ENCODE data around the gene KLF6. TPM values are rescaled to one million over a fixed set of nuclear protein-coding genes. Genes with fewer than 3 reads are reported as not detected.

Gene KLF6
- total RNA-seq, 4 donors from 2014 or later: 140 to 304 (median 291) TPM

- intact Hi-C loops (cut with DNase I; ENCODE audit: low total_unique reads) (loop anchor here (10.0 kb wide), 2 partner anchors 175 to 525 kb away; no protein-coding TSS in a partner anchor), in situ Hi-C loops (cut with MboI; ENCODE audit: low pct_ligation_motif_present in 1 of 4, low pct_unique_long_range_greater_than_20kb in 1 of 4, low sequenced_read_pairs in 3 of 4) (loop anchor here in 1 of 4 donors (25.0 kb wide), 1 partner anchor 307 kb away; no protein-coding TSS in a partner anchor)
Measured at GRCh38 chr10:3769556-3769955, 15.5 kb downstream of the KLF6 start.

GRCh38 chr10:3766046-3766756 is 18.8 kb downstream of the KLF6 start:
- Histone ChIP-seq H3K27ac (no peak overlapping the region), H3K4me1 (peaks cover 5 to 28% (median 13%) of the 10 kb centered on the region in 4 donors), H3K4me3 (no peak overlapping the region), H3K9me3 (no peaks in the 10 kb centered on the region), H3K36me3 (no peaks in the 10 kb centered on the region), H3K27me3 (no peaks in the 10 kb centered on the region)
- WGBS, 2 donors (ENCODE audit: low coverage in 1 of 2): 67 to 70% methylated on average over 12 to 17 of the region's 17 CpGs
- no peak for DNase-seq
- intact Hi-C loops (cut with DNase I; ENCODE audit: low total_unique reads): loop anchor here (10.0 kb wide), 2 partner anchors 171 to 521 kb away; no protein-coding TSS in a partner anchor
- TF ChIP-seq CTCF (IDR thresholded peaks at IDR 0.05) (no peak), EP300 (IDR thresholded peaks at IDR 0.05; ENCODE audit: low read depth) (no peak), POLR2AphosphoS5 (IDR thresholded peaks at IDR 0.05) (no peak), POLR2A (IDR thresholded peaks at IDR 0.05) (no peak)
- in situ Hi-C loops (cut with MboI; ENCODE audit: low pct_ligation_motif_present in 1 of 4, low pct_unique_long_range_greater_than_20kb in 1 of 4, low sequenced_read_pairs in 3 of 4): loop anchor here in 1 of 4 donors (25.0 kb wide), 1 partner anchor 304 kb away; no protein-coding TSS in a partner anchor

More at GRCh38 chr10:3769556-3769955, 15.5 kb downstream of the KLF6 start:
- TF ChIP-seq EP300 (IDR thresholded peaks at IDR 0.05; ENCODE audit: low read depth) (no peak), POLR2AphosphoS5 (IDR thresholded peaks at IDR 0.05) (no peak), CTCF (IDR thresholded peaks at IDR 0.05) (no peak), POLR2A (IDR thresholded peaks at IDR 0.05) (no peak)
- no peak for DNase-seq
- H3K4me1 ChIP-seq: peaks cover under 1 to 14% (median 6%) of the 10 kb centered on the region in 4 donors
- H3K4me3 ChIP-seq: no peak overlapping the region
- H3K36me3 ChIP-seq: no peaks in the 10 kb centered on the region
- H3K27me3 ChIP-seq: no peaks in the 10 kb centered on the region
- 63 to 67% methylated on average over 3 to 4 of the region's 4 CpGs for WGBS, 2 donors (ENCODE audit: low coverage in 1 of 2)
- no peaks in the 10 kb centered on the region for H3K9me3 ChIP-seq
- no peak overlapping the region for H3K27ac ChIP-seq

GRCh38 chr10:3765146-3765545 is 19.9 kb downstream of the KLF6 start:
- intact Hi-C loops (cut with DNase I; ENCODE audit: low total_unique reads): loop anchor here (10.0 kb wide), 2 partner anchors 170 to 520 kb away; no protein-coding TSS in a partner anchor
- WGBS, 2 donors (ENCODE audit: low coverage in 1 of 2): 55 to 83% methylated on average over 1 to 6 of the region's 6 CpGs
- in situ Hi-C loops (cut with MboI; ENCODE audit: low pct_ligation_motif_present in 1 of 4, low pct_unique_long_range_greater_than_20kb in 1 of 4, low sequenced_read_pairs in 3 of 4): loop anchor here in 1 of 4 donors (25.0 kb wide), 1 partner anchor 303 kb away; no protein-coding TSS in a partner anchor

More at GRCh38 chr10:3765146-3765545, 19.9 kb downstream of the KLF6 start:
- Histone ChIP-seq H3K4me3 (no peak overlapping the region), H3K4me1 (peaks cover 5 to 28% (median 13%) of the 10 kb centered on the region in 4 donors), H3K36me3 (no peaks in the 10 kb centered on the region), H3K27ac (peak overlapping the region in 3 of 4 donors; percentile 23 to 43 (median 27)), H3K27me3 (no peaks in the 10 kb centered on the region), H3K9me3 (no peaks in the 10 kb centered on the region)
- TF ChIP-seq POLR2AphosphoS5 (IDR thresholded peaks at IDR 0.05) (no peak), EP300 (IDR thresholded peaks at IDR 0.05; ENCODE audit: low read depth) (no peak), POLR2A (IDR thresholded peaks at IDR 0.05) (no peak), CTCF (IDR thresholded peaks at IDR 0.05) (no peak)
- peak; percentile 46 for DNase-seq

Data from transverse colon (tissue), 4 donors.